CD14-positive monocyte (primary cell): ENCODE measurements around the gene R3HDM2. TPM values are rescaled to one million over a fixed set of nuclear protein-coding genes. Genes with fewer than 3 reads are reported as not detected.

Source experiments
- DNase-seq, 3 donors: peaks; one replicate each; pipeline ENCODE4 v3.0.0-alpha.2; 2011 to 2022
- H2AFZ ChIP-seq: 2 replicates; pipeline ENCODE4 v1.6.0; 2012; ENCODE audit warnings: mild to moderate bottlenecking, low read depth, low read length, inconsistent platforms; ENCODE audit not compliant: insufficient read depth, poor library complexity, severe bottlenecking
- H3K27ac ChIP-seq, 2 donors: 1 replicate in 1 of 2; 2 replicates in 1 of 2; pipeline ENCODE4 v1.5.1; 2012 to 2013; ENCODE audit warnings: low read length in 2 of 2, control low read depth in 1 of 2, inconsistent platforms in 1 of 2, low read depth in 1 of 2, mild to moderate bottlenecking in 1 of 2
- H3K27me3 ChIP-seq, 2 donors: one replicate each; pipeline versions ENCODE4 v1.6.0 to v1.6.1; 2011 to 2013; ENCODE audit warnings: low read length in 2 of 2; ENCODE audit not compliant: control insufficient read depth in 2 of 2, insufficient read depth in 2 of 2
- H3K36me3 ChIP-seq, 2 donors: replicated peaks in 1 of 2; 1 replicate in 1 of 2; 2 replicates in 1 of 2; pipeline versions ENCODE4 v1.5.1 to v1.6.1; 2012 to 2013; ENCODE audit warnings: low read length in 2 of 2, control low read depth in 1 of 2, inconsistent platforms in 1 of 2, mild to moderate bottlenecking in 1 of 2; ENCODE audit not compliant: insufficient read depth in 2 of 2, control insufficient read depth in 1 of 2
- H3K4me1 ChIP-seq, 2 donors: 1 replicate in 1 of 2; 2 replicates in 1 of 2; pipeline versions ENCODE4 v1.5.1 to v1.6.1; 2012 to 2013; ENCODE audit warnings: low read length in 2 of 2, control low read depth in 1 of 2, inconsistent platforms in 1 of 2, mild to moderate bottlenecking in 1 of 2, moderate library complexity in 1 of 2; ENCODE audit not compliant: insufficient read depth in 2 of 2, control insufficient read depth in 1 of 2
- H3K4me2 ChIP-seq: replicated peaks from 2 replicates; pipeline ENCODE3; 2012; ENCODE audit warnings: low read length, moderate library complexity, mild to moderate bottlenecking; ENCODE audit not compliant: poor library complexity, severe bottlenecking; ENCODE audit errors: extremely low read depth
- H3K4me3 ChIP-seq, 3 experiments: fragments of 200-600 bp in 1 of 3; sonication (generic) in 1 of 3; replicated peaks in 1 of 3; 1 replicate in 2 of 3; 2 replicates in 1 of 3; pipeline ENCODE4 v1.5.1; 2011 to 2013; ENCODE audit warnings: low read length in 3 of 3, mild to moderate bottlenecking in 3 of 3, control low read depth in 2 of 3, low read depth in 2 of 3, inconsistent platforms in 1 of 3, moderate library complexity in 1 of 3
- H3K79me2 ChIP-seq: 2 replicates; pipeline ENCODE4 v1.6.0; 2012; ENCODE audit warnings: mild to moderate bottlenecking, control low read depth, inconsistent platforms, low read length, moderate library complexity; ENCODE audit not compliant: insufficient read depth
- H3K9ac ChIP-seq: 2 replicates; pipeline ENCODE4 v1.6.0; 2017; ENCODE audit warnings: low read length, mild to moderate bottlenecking; ENCODE audit not compliant: insufficient read depth, poor library complexity, severe bottlenecking
- H3K9me3 ChIP-seq, 2 donors: replicated peaks in 1 of 2; 1 replicate in 1 of 2; 2 replicates in 1 of 2; pipeline versions ENCODE4 v1.5.1 to v1.6.1; 2012 to 2013; ENCODE audit warnings: low read length in 2 of 2, control low read depth in 1 of 2; ENCODE audit not compliant: control insufficient read depth in 1 of 2, insufficient read depth in 1 of 2
- H4K20me1 ChIP-seq: 2 replicates; pipeline ENCODE4 v1.6.0; 2012; ENCODE audit warnings: mild to moderate bottlenecking, low read length, control low read depth, moderate library complexity; ENCODE audit not compliant: insufficient read depth
- H3K27ac Mint-ChIP-seq, 7 donors: one replicate each; pipeline ENCODE4 v1.8.0; 2020; ENCODE audit warnings: mild to moderate bottlenecking in 7 of 7, mixed read lengths in 7 of 7, moderate library complexity in 6 of 7, inconsistent platforms in 2 of 7
- H3K27me3 Mint-ChIP-seq, 3 donors: one replicate each; pipeline ENCODE4 v1.8.0; 2021 to 2022; ENCODE audit warnings: low read depth in 3 of 3, mild to moderate bottlenecking in 3 of 3, mixed read lengths in 3 of 3, moderate library complexity in 3 of 3, inconsistent platforms in 1 of 3
- H3K36me3 Mint-ChIP-seq, 2 donors: one replicate each; pipeline ENCODE4 v1.8.0; 2020; ENCODE audit warnings: mixed read lengths in 2 of 2, inconsistent platforms in 1 of 2, mild to moderate bottlenecking in 1 of 2
- H3K4me1 Mint-ChIP-seq: one replicate; pipeline ENCODE4 v1.8.0; 2020; ENCODE audit warnings: mild to moderate bottlenecking, mixed read lengths
- H3K4me3 Mint-ChIP-seq, 2 donors: one replicate each; pipeline ENCODE4 v1.8.0; 2020; ENCODE audit warnings: mild to moderate bottlenecking in 2 of 2, mixed read lengths in 2 of 2, moderate library complexity in 1 of 2
- H3K9me3 Mint-ChIP-seq, 7 donors: one replicate each; pipeline ENCODE4 v1.8.0; 2020 to 2022; ENCODE audit warnings: mixed read lengths in 7 of 7, mild to moderate bottlenecking in 6 of 7, moderate library complexity in 6 of 7, inconsistent platforms in 2 of 7
- CTCF ChIP-seq: fragments of 200-600 bp; IDR thresholded peaks from one replicate; pipeline ENCODE4 v1.8.0; 2022; ENCODE audit warnings: antibody characterized with exemption, mild to moderate bottlenecking
- WGBS: methylation state at CpG from one replicate; pipeline ENCODE4 v1.1.5; 2013; ENCODE audit warnings: missing lambda C conversion rate; ENCODE audit not compliant: insufficient coverage; 5-methylcytosine and 5-hydroxymethylcytosine counted together
- intact Hi-C, 2 donors: fragments of 100-400 bp; cut with micrococcal nuclease; formaldehyde crosslinking; loops; one replicate each; pipeline versions ENCODE4 v1.15.0 to v1.15.1; 2023
- polyA plus RNA-seq, 3 donors: library from polyadenylated mRNA; depleted of rRNA in 1 of 3; unstranded in 2 of 3; stranded (reverse) in 1 of 3; fragments of 300-500 nt in 2 of 3; fragments of >200 nt in 1 of 3; fragmentation: Illumina TruSeq in 2 of 3; gene quantifications; 1 replicate in 2 of 3; 2 replicates in 1 of 3; pipeline ENCODE4 v1.2.3, GENCODE V29; 2012 to 2021

Gene R3HDM2
- polyA plus RNA-seq, 3 donors, result 4.2 to 69.4 (median 7.3) TPM

GRCh38 chr12:57236201-57236924, 194.5 kb downstream of the R3HDM2 start:
- H3K4me2 ChIP-seq, result no peak overlapping the region

GRCh38 chr12:57235728-57236131, 195.1 kb downstream of the R3HDM2 start:
- Mint-ChIP-seq H3K4me1 (peaks cover 56% of the 10 kb centered on the region), H3K27me3 (peaks cover 52 to 64% (median 53%) of the 10 kb centered on the region in 3 donors), H3K9me3 (peaks cover 0 to 27% (median 14%) of the 10 kb centered on the region in 7 donors), H3K4me3 (peak overlapping the region in 1 of 2 donors; percentile 87), H3K36me3 (peaks cover 52 to 54% of the 10 kb centered on the region in 2 donors), H3K27ac (peak overlapping the region in 1 of 7 donors; percentile 44)
- Histone ChIP-seq H3K36me3 (peaks cover 32 to 39% of the 10 kb centered on the region in 2 donors), H3K9me3 (peaks cover 0 to 30% of the 10 kb centered on the region in 2 donors), H3K4me1 (peaks cover 38 to 55% of the 10 kb centered on the region in 2 donors), H3K4me3 (no peak overlapping the region), H3K27ac (no peak overlapping the region), H3K27me3 (peaks cover 43 to 57% of the 10 kb centered on the region in 2 donors), H3K79me2 (peaks cover 10% of the 10 kb centered on the region), H2AFZ (no peak overlapping the region), H3K4me2 (no peak overlapping the region), H3K9ac (no peak overlapping the region), H4K20me1 (peaks cover 64% of the 10 kb centered on the region)
- no peak for TF ChIP-seq CTCF
- 56% methylated on average over 4 of the region's 8 CpGs for WGBS
- intact Hi-C loops, result no loop called here
- DNase-seq, result no peak

More at GRCh38 chr12:57236201-57236924, 194.5 kb downstream of the R3HDM2 start:
- peaks cover 65% of the 10 kb centered on the region for H4K20me1 ChIP-seq
- peak overlapping the region in 1 of 2 donors; percentile 87 for H3K4me3 Mint-ChIP-seq
- no peak overlapping the region for H3K9ac ChIP-seq
- H3K4me1 ChIP-seq, result peaks cover 42 to 57% of the 10 kb centered on the region in 2 donors
- H3K36me3 ChIP-seq, result peaks cover 31 to 35% of the 10 kb centered on the region in 2 donors
- H3K9me3 ChIP-seq, result peaks cover 0 to 36% of the 10 kb centered on the region in 2 donors
- peaks cover 4% of the 10 kb centered on the region for H3K79me2 ChIP-seq
- peaks cover 57% of the 10 kb centered on the region for H3K4me1 Mint-ChIP-seq
- TF ChIP-seq CTCF, result no peak
- H3K27me3 ChIP-seq, result peaks cover 49 to 63% of the 10 kb centered on the region in 2 donors
- H3K27ac Mint-ChIP-seq, result peak overlapping the region in 1 of 7 donors; percentile 74
- no peak overlapping the region for H3K4me3 ChIP-seq
- intact Hi-C loops, result no loop called here
- peaks cover 0 to 33% (median 15%) of the 10 kb centered on the region in 7 donors for H3K9me3 Mint-ChIP-seq
- peaks cover 58 to 69% (median 60%) of the 10 kb centered on the region in 3 donors for H3K27me3 Mint-ChIP-seq
- no peak for DNase-seq
- H2AFZ ChIP-seq, result no peak overlapping the region
- H3K27ac ChIP-seq, result no peak overlapping the region
- 3% methylated on average over 25 of the region's 40 CpGs for WGBS
- H3K36me3 Mint-ChIP-seq, result peaks cover 49 to 54% of the 10 kb centered on the region in 2 donors
